HL-60 (cell line): ENCODE results near the gene TTC23L.
"Not testable (repeated sequence)": the region's sequence is repeated elsewhere in the genome, so short reads cannot be mapped to it uniquely, and the experiment has no call there.

ENCODE experiments used
- DNase-seq, 2 experiments: peaks; one replicate each; pipeline ENCODE4 v3.0.0-alpha.2; 2010 to 2020; ENCODE audit warnings: low read depth in 1 of 2, low spot score in 1 of 2
- H3K27ac ChIP-seq: fragments of 250-450 bp; sonication (Bioruptor Pico); replicated peaks from 2 replicates; pipeline ENCODE4 v1.5.1; 2020; ENCODE audit warnings: mild to moderate bottlenecking, moderate library complexity
- H3K27me3 ChIP-seq: fragments of 250-450 bp; sonication (Bioruptor Pico); 2 replicates; pipeline ENCODE4 v1.5.1; 2021; ENCODE audit warnings: mild to moderate bottlenecking, moderate library complexity; ENCODE audit not compliant: insufficient read depth, poor library complexity, severe bottlenecking
- H3K4me3 ChIP-seq: replicated peaks from 2 replicates; pipeline ENCODE4 v1.5.1; 2011; ENCODE audit warnings: mild to moderate bottlenecking, control low read depth, low read length; ENCODE audit not compliant: insufficient read depth
- CTCF ChIP-seq: IDR thresholded peaks from one replicate; pipeline ENCODE4 v1.5.1; 2011; ENCODE audit warnings: low read length, control low read depth, inconsistent platforms; ENCODE audit not compliant: insufficient read depth
- GABPA ChIP-seq: IDR thresholded peaks from 2 replicates; pipeline ENCODE4 v1.6.1; 2012; ENCODE audit warnings: low read depth
- POLR2AphosphoS5 ChIP-seq: IDR thresholded peaks from 2 replicates; pipeline ENCODE4 v1.6.1; 2012; ENCODE audit warnings: low read depth
- REST ChIP-seq: IDR thresholded peaks from 2 replicates; pipeline ENCODE4 v1.6.1; 2012; ENCODE audit warnings: low read depth; ENCODE audit not compliant: insufficient replicate concordance
- SPI1 ChIP-seq: IDR thresholded peaks from 2 replicates; pipeline ENCODE4 v1.6.1; 2012; ENCODE audit warnings: low read depth, mild to moderate bottlenecking, borderline replicate concordance

The TTC23L gene

GRCh38 chr5:34919077-34919476 lies 80.1 kb downstream of the TTC23L start:
- Histone ChIP-seq H3K4me3 (no peak overlapping the region), H3K27ac (no peak overlapping the region)

GRCh38 chr5:34923256-34923655 lies 84.3 kb downstream of the TTC23L start:
- not testable (repeated sequence) for DNase-seq, H3K4me3 ChIP-seq, H3K27ac ChIP-seq, H3K27me3 ChIP-seq

More at GRCh38 chr5:34919077-34919476, 80.1 kb downstream of the TTC23L start:
- TF ChIP-seq REST (no peak), CTCF (no peak), SPI1 (no peak), GABPA (no peak), POLR2AphosphoS5 (no peak)
- no peaks in the 10 kb centered on the region for H3K27me3 ChIP-seq
- no peak for DNase-seq

- no peak overlapping the region for H3K4me3 ChIP-seq
- TF ChIP-seq CTCF (no peak), REST (no peak), GABPA (no peak), SPI1 (no peak), POLR2AphosphoS5 (no peak)
- peak; percentile 43 to 61 for DNase-seq
- H3K27ac ChIP-seq: peak overlapping the region; percentile 43
- H3K27me3 ChIP-seq: no peaks in the 10 kb centered on the region
Measured at GRCh38 chr5:34923694-34924461, 84.9 kb downstream of the TTC23L start.

GRCh38 chr5:34924462-34924765 lies 85.5 kb downstream of the TTC23L start:
- Histone ChIP-seq H3K27ac (no peak overlapping the region; the same call in 1 of the 2 replicates), H3K27me3 (no peaks in the 10 kb centered on the region), H3K4me3 (no peak overlapping the region)
- DNase-seq: no peak
- TF ChIP-seq GABPA: no peak
- TF ChIP-seq REST: no peak
- no peak for TF ChIP-seq POLR2AphosphoS5
- no peak for TF ChIP-seq SPI1
- no peak for TF ChIP-seq CTCF
